Retina (tissue), 1 donor: Measurements from ENCODE around the gene SUN3.
"Not testable (repeated sequence)": the region's sequence is repeated elsewhere in the genome, so short reads cannot be mapped to it uniquely, and the experiment has no call there.

ENCODE experiments used
- DNase-seq: peaks from one replicate; pipeline ENCODE4 v3.0.0-alpha.2; 2016

SUN3 gene

GRCh38 chr7:47942651-47943050 lies 86.3 kb downstream of the SUN3 start:
- not testable (repeated sequence) for DNase-seq

GRCh38 chr7:47942132-47942531 lies 86.8 kb downstream of the SUN3 start:
- no peak for DNase-seq

GRCh38 chr7:47941136-47941844 lies 87.6 kb downstream of the SUN3 start:
- DNase-seq, result no peak

GRCh38 chr7:47940088-47941013 lies 88.6 kb downstream of the SUN3 start:
- DNase-seq, result no peak

GRCh38 chr7:47939425-47940036 lies 89.4 kb downstream of the SUN3 start:
- no peak for DNase-seq

DNA sequence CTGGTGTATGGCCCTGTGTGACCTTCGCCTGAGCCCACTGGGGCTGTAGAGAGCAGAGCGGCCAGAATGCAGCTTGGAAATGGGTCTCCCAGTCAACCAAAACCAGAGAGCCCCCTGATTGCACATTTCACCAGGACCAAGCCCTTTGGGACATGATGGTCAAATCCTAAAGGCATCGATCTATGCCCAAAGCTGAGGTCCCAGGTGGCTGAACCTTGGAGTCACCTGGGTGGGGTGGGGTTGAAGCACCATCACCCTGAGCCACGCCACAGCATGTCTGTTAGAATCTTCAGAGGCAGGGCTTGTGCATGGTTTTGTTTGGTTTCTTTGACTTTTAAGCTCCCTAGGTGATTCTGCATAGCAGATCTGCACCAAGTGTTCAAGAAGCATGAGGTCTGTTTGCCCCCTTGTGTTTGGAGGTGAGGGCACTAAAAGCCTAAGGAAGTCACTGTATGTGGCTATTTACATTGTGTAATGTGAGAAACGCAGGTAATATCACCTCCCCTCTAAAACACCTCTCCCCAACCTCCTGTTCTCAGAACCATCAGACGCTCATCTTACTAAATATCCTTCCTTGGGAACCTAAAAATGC lies 90.2 kb downstream of the SUN3 start:
- DNase-seq, result no peak

DNA sequence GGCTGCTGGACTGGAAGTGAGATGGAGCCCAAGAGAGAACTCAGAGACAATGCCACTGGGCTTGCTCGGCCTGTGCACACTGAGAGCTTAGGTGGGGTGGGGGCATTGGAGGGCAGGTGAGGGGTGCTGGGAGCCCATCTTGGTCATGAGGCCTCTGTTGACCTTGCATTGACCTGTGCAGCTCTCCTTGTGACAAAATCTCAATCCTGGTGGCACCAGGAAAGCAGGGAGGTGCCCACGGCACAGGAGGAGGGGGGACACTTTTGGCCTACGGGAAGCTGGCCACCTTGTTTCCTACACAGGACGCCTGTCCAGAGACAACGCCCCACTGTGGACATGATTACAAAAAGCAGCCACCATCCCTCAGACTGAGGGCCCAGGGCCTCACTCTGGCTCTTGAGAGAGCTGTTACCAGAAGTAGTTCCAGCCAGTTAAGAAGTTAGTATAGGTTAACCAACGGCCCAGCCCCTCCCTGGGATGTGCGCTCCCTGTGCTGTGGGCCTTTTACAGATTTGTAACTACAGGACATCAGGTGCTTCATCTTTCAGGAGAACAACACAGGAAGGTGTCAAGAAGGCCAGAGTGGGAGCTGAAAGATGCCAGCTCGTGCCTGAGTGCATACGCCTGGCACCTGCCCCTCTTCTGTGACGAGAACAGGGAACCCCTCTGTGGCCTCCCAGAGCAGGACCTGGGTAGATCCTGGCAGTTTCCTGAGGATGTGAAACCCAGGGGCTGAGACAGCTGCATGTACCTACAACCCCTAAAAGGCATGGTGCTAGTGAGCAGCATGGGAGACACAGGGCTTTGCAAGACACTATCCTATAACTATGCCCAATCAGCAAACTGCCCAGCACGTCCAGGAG lies 91.0 kb downstream of the SUN3 start:
- DNase-seq, result no peak
